ENCODE measurements around the gene ESRRB.

GRCh38 chr14:76377735-76378074, 1.8 kb downstream of the ESRRB start:
- TF ChIP-seq POLR2A (IDR thresholded peaks at IDR 0.05) (no peak), CTCF (IDR thresholded peaks at IDR 0.05) (no peak)

All from heart left ventricle (tissue), 13 donors.